Hepatocyte (in vitro differentiated cells): ENCODE data around the gene ZDHHC13.

Source experiments
- EZH2 ChIP-seq: fragments of 200-600 bp; sonication (generic); IDR thresholded peaks from 2 replicates; pipeline ENCODE4 v1.6.1; 2016; ENCODE audit warnings: antibody characterized with exemption, mild to moderate bottlenecking, borderline replicate concordance
- TF ChIP-seq, protein P1 (sequence below): fragments of 200-600 bp; sonication (generic); IDR thresholded peaks from 2 replicates; pipeline ENCODE4 v1.5.1; 2016; ENCODE audit warnings: antibody characterized with exemption, mild to moderate bottlenecking; ENCODE audit not compliant: poor library complexity

DNA sequence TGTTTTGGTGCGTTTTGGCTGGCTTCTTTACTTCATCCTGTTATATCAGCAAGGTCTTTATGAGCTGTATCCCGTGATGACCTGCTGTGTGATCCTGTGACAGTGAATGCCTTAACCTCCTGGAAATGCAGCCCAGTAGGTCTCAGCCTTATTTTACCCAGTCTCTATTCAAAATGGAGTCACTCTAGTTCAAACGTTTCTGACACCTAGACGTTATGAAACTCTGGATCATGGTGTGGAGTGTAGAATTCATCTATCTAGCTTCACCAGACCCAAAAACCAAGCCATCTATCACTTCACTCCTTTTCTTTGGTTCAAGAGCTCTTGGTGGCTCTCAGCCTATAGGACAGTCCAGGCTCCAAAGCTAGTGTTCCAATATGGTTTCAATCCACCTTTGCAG lies 28.2 kb upstream of the ZDHHC13 start:
- TF ChIP-seq, protein P1, sequence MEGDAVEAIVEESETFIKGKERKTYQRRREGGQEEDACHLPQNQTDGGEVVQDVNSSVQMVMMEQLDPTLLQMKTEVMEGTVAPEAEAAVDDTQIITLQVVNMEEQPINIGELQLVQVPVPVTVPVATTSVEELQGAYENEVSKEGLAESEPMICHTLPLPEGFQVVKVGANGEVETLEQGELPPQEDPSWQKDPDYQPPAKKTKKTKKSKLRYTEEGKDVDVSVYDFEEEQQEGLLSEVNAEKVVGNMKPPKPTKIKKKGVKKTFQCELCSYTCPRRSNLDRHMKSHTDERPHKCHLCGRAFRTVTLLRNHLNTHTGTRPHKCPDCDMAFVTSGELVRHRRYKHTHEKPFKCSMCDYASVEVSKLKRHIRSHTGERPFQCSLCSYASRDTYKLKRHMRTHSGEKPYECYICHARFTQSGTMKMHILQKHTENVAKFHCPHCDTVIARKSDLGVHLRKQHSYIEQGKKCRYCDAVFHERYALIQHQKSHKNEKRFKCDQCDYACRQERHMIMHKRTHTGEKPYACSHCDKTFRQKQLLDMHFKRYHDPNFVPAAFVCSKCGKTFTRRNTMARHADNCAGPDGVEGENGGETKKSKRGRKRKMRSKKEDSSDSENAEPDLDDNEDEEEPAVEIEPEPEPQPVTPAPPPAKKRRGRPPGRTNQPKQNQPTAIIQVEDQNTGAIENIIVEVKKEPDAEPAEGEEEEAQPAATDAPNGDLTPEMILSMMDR: no peak
- TF ChIP-seq EZH2: no peak
